ENCODE data around the gene RFX8. TPM values are rescaled to one million over a fixed set of nuclear protein-coding genes. Genes with fewer than 3 reads are reported as not detected.
A peak's percentile ranks its signal among the peaks of the same experiment; 100 is the strongest.

RFX8 gene
- total and polyA plus RNA-seq, 2 donors (not counting 3 experiments of a cell fraction or from before 2014, with no cell fraction given) = 0.21 to 1.00 TPM

- CTCF ChIA-PET = interaction anchor here (0.6 to 3.7 kb wide), 18 partner anchors 8 to 462 kb away, joined by 3 to 67 read pairs (median 4); no protein-coding TSS in a partner anchor
- H3K9ac ChIP-seq (replicated peaks; ENCODE audit: extremely low read depth, insufficient read depth, low read length) = peak overlapping the region; percentile 19
- BruUV-seq (replicated peaks) = no TSS peak
- H2AFZ ChIP-seq (ENCODE audit: low read depth, low read length) = peak overlapping the region; percentile 86
- peaks cover 36 to 46% of the 10 kb centered on the region in 2 experiments for H3K27me3 ChIP-seq (ENCODE audit: control insufficient read depth in 2 of 2, insufficient read depth in 2 of 2, low read length in 2 of 2)
- dilution Hi-C loops (cut with MboI; ENCODE audit: extremely low pct_ligation_motif_present, low sequenced_read_pairs) = no loop called here
- DNase-seq (ENCODE audit: low read depth, low spot score) (no peak), FAIRE-seq (no peak)
- TF ChIP-seq, protein P1, sequence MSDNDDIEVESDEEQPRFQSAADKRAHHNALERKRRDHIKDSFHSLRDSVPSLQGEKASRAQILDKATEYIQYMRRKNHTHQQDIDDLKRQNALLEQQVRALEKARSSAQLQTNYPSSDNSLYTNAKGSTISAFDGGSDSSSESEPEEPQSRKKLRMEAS (IDR thresholded peaks at IDR 0.05; ENCODE audit: insufficient read depth, insufficient read length) = no peak
- TF ChIP-seq POLR2AphosphoS5 (IDR thresholded peaks at IDR 0.05; ENCODE audit: insufficient read depth, low read depth, low read length) (no peak), JUN (IDR thresholded peaks at IDR 0.05; ENCODE audit: borderline replicate concordance, insufficient read depth, insufficient read length, low read depth) (no peak), FOS (IDR thresholded peaks at IDR 0.05; ENCODE audit: borderline replicate concordance, insufficient read depth, low read length) (no peak), MYC (IDR thresholded peaks at IDR 0.05; ENCODE audit: low read depth, low read length) (no peak), GATA2 (IDR thresholded peaks at IDR 0.05; ENCODE audit: insufficient read depth, insufficient read length, low read depth, low read length) (no peak)
- TF ChIP-seq, protein P2, sequence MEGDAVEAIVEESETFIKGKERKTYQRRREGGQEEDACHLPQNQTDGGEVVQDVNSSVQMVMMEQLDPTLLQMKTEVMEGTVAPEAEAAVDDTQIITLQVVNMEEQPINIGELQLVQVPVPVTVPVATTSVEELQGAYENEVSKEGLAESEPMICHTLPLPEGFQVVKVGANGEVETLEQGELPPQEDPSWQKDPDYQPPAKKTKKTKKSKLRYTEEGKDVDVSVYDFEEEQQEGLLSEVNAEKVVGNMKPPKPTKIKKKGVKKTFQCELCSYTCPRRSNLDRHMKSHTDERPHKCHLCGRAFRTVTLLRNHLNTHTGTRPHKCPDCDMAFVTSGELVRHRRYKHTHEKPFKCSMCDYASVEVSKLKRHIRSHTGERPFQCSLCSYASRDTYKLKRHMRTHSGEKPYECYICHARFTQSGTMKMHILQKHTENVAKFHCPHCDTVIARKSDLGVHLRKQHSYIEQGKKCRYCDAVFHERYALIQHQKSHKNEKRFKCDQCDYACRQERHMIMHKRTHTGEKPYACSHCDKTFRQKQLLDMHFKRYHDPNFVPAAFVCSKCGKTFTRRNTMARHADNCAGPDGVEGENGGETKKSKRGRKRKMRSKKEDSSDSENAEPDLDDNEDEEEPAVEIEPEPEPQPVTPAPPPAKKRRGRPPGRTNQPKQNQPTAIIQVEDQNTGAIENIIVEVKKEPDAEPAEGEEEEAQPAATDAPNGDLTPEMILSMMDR (IDR thresholded peaks at IDR 0.05; ENCODE audit: extremely low read depth in 1 of 2, insufficient read depth in 1 of 2, low read depth in 1 of 2, low read length in 2 of 2) = no peak
- no peaks in the 10 kb centered on the region for H3K9me1 ChIP-seq (replicated peaks; ENCODE audit: control insufficient read depth, extremely low read depth, insufficient read depth, low read length)
- peaks cover 19% of the 10 kb centered on the region for H3K4me1 ChIP-seq (ENCODE audit: control insufficient read depth, extremely low read depth, insufficient read depth, low read length)
- no peaks in the 10 kb centered on the region for H3K36me3 ChIP-seq (ENCODE audit: control insufficient read depth in 2 of 2, extremely low read depth in 1 of 2, insufficient read depth in 2 of 2, low read length in 2 of 2)
- H3K79me2 ChIP-seq (ENCODE audit: control insufficient read depth, insufficient read depth, low read length) = no peaks in the 10 kb centered on the region
- POLR2A ChIA-PET = no interaction called here
- no peak overlapping the region for H3K27ac ChIP-seq (ENCODE audit: insufficient read depth, low read depth, low read length)
- H3K4me3 ChIP-seq (replicated peaks in 1 of 3; ENCODE audit: insufficient read depth in 1 of 3, low read depth in 1 of 3, low read length in 3 of 3) = peak overlapping the region; percentile 32 to 54 (median 35)
- no peaks in the 10 kb centered on the region for H4K20me1 ChIP-seq (replicated peaks; ENCODE audit: control insufficient read depth, extremely low read depth, insufficient read depth, low read length)
- no peaks in the 10 kb centered on the region for H3K9me3 ChIP-seq (replicated peaks; ENCODE audit: control insufficient read depth, insufficient read depth, low read length)
- H3K4me2 ChIP-seq (ENCODE audit: insufficient read depth, low read length) = peak overlapping the region; percentile 75
- intact Hi-C loops (cut with micrococcal nuclease) = loop anchor here (1.0 to 5.0 kb wide), 4 partner anchors 36 to 134 kb away; partner anchors contain the start of genes CNOT11 and RNF149
Measured at GRCh38 chr2:101386599-101387150, 88.2 kb downstream of the RFX8 start.

Data from endothelial cell of umbilical vein (primary cell).